K562 (cell line): ENCODE results near the gene RHBDD1. TPM values are rescaled to one million over a fixed set of nuclear protein-coding genes. Genes with fewer than 3 reads are reported as not detected.

Experiments
- ATAC-seq: fragments of 200-7000 bp; cut with Tn5 transposase; 3 replicates; pipeline ENCODE4 v1.9.1; 2020; ENCODE audit warnings: moderate library complexity
- BruUV-seq: library from RNA; stranded (reverse); fragments of 400-500 nt; replicated peaks from 2 replicates; lab custom pipeline; 2021; lab: Mats Ljungman, UMichigan
- CTCF ChIA-PET: fragments of 300-600 bp; formaldehyde crosslinking; extraction: SDS; loops from one replicate; lab custom pipeline; 2021; ENCODE audit warnings: low intra/inter-chr PET ratio; lab: Yijun Ruan, JAX
- POLR2A ChIA-PET: fragments of 300-600, 350-650 bp; sonication (Branson Sonifier 250); formaldehyde crosslinking; extraction: SDS; loops from one replicate; lab custom pipeline; 2021; ENCODE audit warnings: antibody characterized with exemption, inconsistent platforms; lab: Yijun Ruan, JAX
- DNase-seq, 4 experiments: peaks; one replicate each; pipeline versions ENCODE4 v3.0.0 to v3.0.0-alpha.2; 2011 to 2018; ENCODE audit warnings: low spot score in 3 of 4, mixed read lengths in 3 of 4; ENCODE audit errors: extremely low read depth in 1 of 4
- FAIRE-seq: peaks from 2 replicates; lab custom pipeline; 2011; peaks lifted over from hg19 to GRCh38; lab: Jason Lieb, UNC
- H2AFZ ChIP-seq: 2 replicates; pipeline ENCODE4 v1.6.0; 2011; ENCODE audit warnings: low read depth, low read length, control low read depth, inconsistent platforms
- H3K27ac ChIP-seq: fragments of 200-600 bp; 3 replicates; pipeline ENCODE4 v1.8.0; 2011; ENCODE audit warnings: low read depth, mild to moderate bottlenecking, control low read depth, inconsistent platforms, low read length, moderate library complexity, mixed read lengths; ENCODE audit errors: extremely low read depth
- H3K27me3 ChIP-seq, 2 experiments: fragments of 300-600 bp in 1 of 2; 2 replicates in 1 of 2; 3 replicates in 1 of 2; pipeline versions ENCODE4 v1.6.0 to v1.8.0; 2011; ENCODE audit warnings: inconsistent platforms in 2 of 2, low read length in 2 of 2, mild to moderate bottlenecking in 1 of 2, mixed read lengths in 1 of 2, moderate library complexity in 1 of 2; ENCODE audit not compliant: control insufficient read depth in 2 of 2, insufficient read depth in 2 of 2
- H3K36me3 ChIP-seq: fragments of 300-600 bp; 3 replicates; pipeline ENCODE4 v1.8.0; 2011; ENCODE audit warnings: mild to moderate bottlenecking, low read length, inconsistent platforms; ENCODE audit not compliant: control insufficient read depth, insufficient read depth
- H3K4me1 ChIP-seq, 2 experiments: fragments of 200-600 bp in 1 of 2; replicated peaks in 1 of 2; 2 replicates in 1 of 2; 3 replicates in 1 of 2; pipeline versions ENCODE4 v1.5.1 to v1.8.0; 2011; ENCODE audit warnings: inconsistent platforms in 2 of 2, low read length in 2 of 2, mild to moderate bottlenecking in 1 of 2, mixed read lengths in 1 of 2, moderate library complexity in 1 of 2; ENCODE audit not compliant: control insufficient read depth in 2 of 2, insufficient read depth in 2 of 2
- H3K4me2 ChIP-seq: 2 replicates; pipeline ENCODE4 v1.6.1; 2011; ENCODE audit warnings: low read length, control low read depth, inconsistent platforms, mixed read lengths; ENCODE audit not compliant: insufficient read depth
- H3K4me3 ChIP-seq: fragments of 200-600 bp; sonication (generic), shearing (Covaris generic); 2 replicates; pipeline ENCODE4 v1.5.1; 2016; ENCODE audit warnings: control low read depth, inconsistent platforms
- H3K79me2 ChIP-seq: fragments of 200-600 bp; 3 replicates; pipeline ENCODE4 v1.8.0; 2011; ENCODE audit warnings: low read length, inconsistent platforms; ENCODE audit not compliant: control insufficient read depth, insufficient read depth
- H3K9ac ChIP-seq, 2 experiments: 2 replicates each; pipeline versions ENCODE4 v1.6.0 to v1.6.1; 2011; ENCODE audit warnings: low read depth in 2 of 2, low read length in 2 of 2, control low read depth in 1 of 2, inconsistent platforms in 1 of 2, mild to moderate bottlenecking in 1 of 2, mixed read lengths in 1 of 2; ENCODE audit not compliant: insufficient read depth in 1 of 2
- H3K9me1 ChIP-seq: one replicate; pipeline ENCODE4 v1.6.0; 2011; ENCODE audit warnings: inconsistent platforms, mild to moderate bottlenecking, low read length, moderate library complexity; ENCODE audit not compliant: control insufficient read depth, insufficient read depth
- H3K9me3 ChIP-seq: replicated peaks from 2 replicates; pipeline ENCODE4 v1.5.1; 2011; ENCODE audit warnings: low read depth, low read length, inconsistent platforms; ENCODE audit not compliant: control insufficient read depth, insufficient read depth
- H4K20me1 ChIP-seq: replicated peaks from 2 replicates; pipeline ENCODE4 v1.6.1; 2011; ENCODE audit warnings: low read length, inconsistent platforms, mixed read lengths; ENCODE audit not compliant: control insufficient read depth, insufficient read depth
- CGGBP1 ChIP-seq: fragments of 250-450 bp; sonication (Bioruptor Pico); IDR thresholded peaks from 2 replicates; pipeline ENCODE4 v1.9.0; 2021; ENCODE audit warnings: mild to moderate bottlenecking
- CLOCK ChIP-seq: fragments of 250-450 bp; sonication (Bioruptor Pico); IDR thresholded peaks from 2 replicates; pipeline ENCODE4 v1.4.0; 2020; ENCODE audit warnings: mild to moderate bottlenecking, moderate library complexity, borderline replicate concordance
- CSDE1 ChIP-seq, 2 experiments: fragments of 450-650 bp; IDR thresholded peaks; 2 replicates each; pipeline ENCODE4 v1.6.1; 2016; ENCODE audit warnings: mild to moderate bottlenecking in 1 of 2
- MTA1 ChIP-seq: fragments of 450-650 bp; IDR thresholded peaks from 2 replicates; pipeline ENCODE4 v1.6.1; 2017; ENCODE audit warnings: borderline replicate concordance
- MTF1 ChIP-seq: fragments of 250-450 bp; sonication (Bioruptor Pico); IDR thresholded peaks from 2 replicates; pipeline ENCODE4 v1.9.0; 2021; ENCODE audit warnings: moderate library complexity, mild to moderate bottlenecking, inconsistent platforms, borderline replicate concordance
- NELFE ChIP-seq: IDR thresholded peaks from 2 replicates; pipeline ENCODE4 v1.6.1; 2011; ENCODE audit warnings: mild to moderate bottlenecking; ENCODE audit not compliant: insufficient read depth, insufficient read length
- NFRKB ChIP-seq: fragments of 450-650 bp; IDR thresholded peaks from 2 replicates; pipeline ENCODE4 v1.6.1; 2016; ENCODE audit warnings: low read depth
- PHB2 ChIP-seq: fragments of 450-650 bp; IDR thresholded peaks from 2 replicates; pipeline ENCODE4 v1.6.1; 2017; ENCODE audit warnings: low read depth
- POLR3G ChIP-seq: IDR thresholded peaks from 2 replicates; pipeline ENCODE4 v1.6.1; 2011; ENCODE audit not compliant: insufficient read length, insufficient replicate concordance; ENCODE audit errors: extremely low read depth
- RCOR1 ChIP-seq, 2 experiments: IDR thresholded peaks; 2 replicates each; pipeline ENCODE4 v1.6.1; 2012; ENCODE audit warnings: low read depth in 2 of 2, low read length in 2 of 2, borderline replicate concordance in 1 of 2, improper control_type of control experiment in 1 of 2
- SMARCA5 ChIP-seq: fragments of 450-650 bp; IDR thresholded peaks from 2 replicates; pipeline ENCODE4 v1.6.1; 2016
- ZBTB17 ChIP-seq: fragments of 450-650 bp; formaldehyde crosslinking; IDR thresholded peaks from 2 replicates; pipeline ENCODE4 v1.4.0; 2020; ENCODE audit warnings: mild to moderate bottlenecking
- ZNF639 ChIP-seq, 2 experiments: fragments of 200-800 bp in 1 of 2; sonication (Bioruptor generic) in 1 of 2; sonication (generic) in 1 of 2; formaldehyde crosslinking in 1 of 2; IDR thresholded peaks in 1 of 2; conservative IDR thresholded peaks in 1 of 2; 2 replicates each; pipeline versions ENCODE4 v1.5.0 to v1.6.1; 2016 to 2020; ENCODE audit warnings: missing compliant biosample characterization in 1 of 2, missing genetic modification characterization in 1 of 2, missing genetic modification reagents in 1 of 2
- ZZZ3 ChIP-seq: fragments of 450-650 bp; IDR thresholded peaks from 2 replicates; pipeline ENCODE4 v1.6.1; 2016; ENCODE audit warnings: antibody characterized with exemption, mild to moderate bottlenecking, moderate library complexity
- WGBS: fragments of 100-300 bp; shearing (Covaris generic); methylation state at CpG from one replicate; pipeline ENCODE4 v1.1.6; 2016; ENCODE audit warnings: low coverage, mixed read lengths; ENCODE audit not compliant: insufficient coverage; ENCODE audit errors: missing lambda C conversion rate; 5-methylcytosine and 5-hydroxymethylcytosine counted together
- in situ Hi-C: fragments of 300-500 bp; cut with MboI; formaldehyde crosslinking; loops from 4 replicates; pipeline ENCODE4 v1.15.0; 2018; ENCODE audit warnings: inconsistent platforms, mixed read lengths
- intact Hi-C: fragments of 100-400 bp; cut with micrococcal nuclease; formaldehyde crosslinking; loops from 2 replicates; pipeline ENCODE4 v1.14.2; 2022
- polyA plus RNA-seq, 8 experiments: library from polyadenylated mRNA; depleted of rRNA in 4 of 8; stranded (reverse) in 5 of 8; unstranded in 3 of 8; fragments of >200 nt; fragmentation: Nextera tagmentation in 2 of 8; fragmentation: Illumina TruSeq in 1 of 8; extraction: Ambion mirVana in 2 of 8; extraction: Trizol in 1 of 8; gene quantifications; 2 replicates each; pipeline versions ENCODE4 v1.2.1 to v1.2.3, GENCODE V29; 2011 to 2014; ENCODE audit warnings: inconsistent platforms in 1 of 8, missing spikeins in 1 of 8
- total RNA-seq, 7 experiments: library from RNA; depleted of rRNA in 6 of 7; stranded (reverse); fragments of >200 nt in 6 of 7; fragmentation: Illumina TruSeq in 2 of 7; extraction: Trizol in 2 of 7; gene quantifications; 2 replicates each; pipeline versions ENCODE4 v1.2.1 to v1.2.3, GENCODE V29; 2011 to 2021; ENCODE audit warnings: low replicate concordance in 1 of 7

Gene RHBDD1
- total and polyA plus RNA-seq, 9 of the 15 experiments (the other 6 are each of a cell fraction or from before 2014, with no cell fraction given): 4.8 to 34.8 (median 15.6) TPM

- ATAC-seq (no peak), FAIRE-seq (no peak), DNase-seq (no peak)
- CTCF ChIA-PET: no interaction called here
- H3K36me3 ChIP-seq: no peaks in the 10 kb centered on the region; the same call in 2 of the 3 replicates
- no peak overlapping the region for H2AFZ ChIP-seq
- H3K27ac ChIP-seq: no peak overlapping the region
- H3K9me1 ChIP-seq: no peaks in the 10 kb centered on the region
- no peaks in the 10 kb centered on the region; a peak in 1 of 5 replicates for H3K4me1 ChIP-seq
- TF ChIP-seq RCOR1 (IDR thresholded peaks at IDR 0.05; ENCODE audit: borderline replicate concordance in 1 of 2, low read depth in 2 of 2, low read length in 2 of 2): no peak
- TF ChIP-seq NELFE: no peak
- no peak for TF ChIP-seq SMARCA5
- TF ChIP-seq PHB2: no peak
- no peak for TF ChIP-seq ZZZ3
- no peak for TF ChIP-seq MTF1 (CRISPR knock-in tag)
- TF ChIP-seq CLOCK: no peak
- TF ChIP-seq ZBTB17 (CRISPR knock-in tag): no peak
- TF ChIP-seq NFRKB: no peak
- no peak for TF ChIP-seq MTA1
- no peak for TF ChIP-seq CGGBP1 (CRISPR knock-in tag)
- no peak for TF ChIP-seq POLR3G
- no peak for TF ChIP-seq ZNF639 (CRISPR knock-in tag; conservative IDR thresholded peaks at IDR 0.05 in 1 of 2, IDR thresholded peaks at IDR 0.05 in 1 of 2)
- TF ChIP-seq CSDE1 (IDR thresholded peaks at IDR 0.05): no peak
- no peak overlapping the region for H3K4me2 ChIP-seq
- intact Hi-C loops: no loop called here
- no peaks in the 10 kb centered on the region for H3K79me2 ChIP-seq
- H3K9me3 ChIP-seq: no peaks in the 10 kb centered on the region
- no peak overlapping the region for H3K9ac ChIP-seq
- in situ Hi-C loops: no loop called here
- 60% methylated on average over 3 of the region's 3 CpGs for WGBS
- BruUV-seq: no TSS peak
- POLR2A ChIA-PET: interaction anchor here (0.8 to 0.9 kb wide), 2 partner anchors 14 to 62 kb away, joined by 3 read pairs; no protein-coding TSS in a partner anchor
- H3K4me3 ChIP-seq: no peak overlapping the region
- H4K20me1 ChIP-seq: no peaks in the 10 kb centered on the region
- H3K27me3 ChIP-seq: no peaks in the 10 kb centered on the region
These were observed 63.0 kb downstream of the RHBDD1 start for GRCh38 chr2:226898897-226899296.
